NCI-H2227 treated with DMSO at 0.1 percent for 48 hours (cell line): ENCODE results near the gene UBE4B.

Experiments used
- DNase-seq: peaks from one replicate; lab custom pipeline; 2025; lab: John Stamatoyannopoulos, UW

UBE4B gene

DNA sequence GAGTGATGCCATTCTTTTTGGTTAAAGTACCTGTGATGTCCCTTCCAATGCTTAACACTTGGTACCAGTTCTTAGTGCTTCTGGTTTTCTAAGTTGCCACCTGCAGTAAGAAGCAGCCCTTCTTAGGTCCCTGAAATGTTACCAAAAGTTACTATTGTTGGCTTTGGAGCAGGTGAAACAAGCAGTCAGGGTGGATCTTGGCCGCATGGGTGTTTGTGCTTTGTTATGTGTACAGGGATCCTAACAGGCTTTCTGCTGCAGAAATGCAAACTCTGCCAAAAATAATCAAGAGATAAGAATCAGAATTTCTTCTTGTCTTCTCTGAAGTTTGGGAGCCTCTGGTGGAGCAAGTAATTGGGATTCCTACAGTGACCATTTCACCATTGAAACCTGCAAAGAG is 84.4 kb downstream of the UBE4B start:
- no peak for DNase-seq

DNA sequence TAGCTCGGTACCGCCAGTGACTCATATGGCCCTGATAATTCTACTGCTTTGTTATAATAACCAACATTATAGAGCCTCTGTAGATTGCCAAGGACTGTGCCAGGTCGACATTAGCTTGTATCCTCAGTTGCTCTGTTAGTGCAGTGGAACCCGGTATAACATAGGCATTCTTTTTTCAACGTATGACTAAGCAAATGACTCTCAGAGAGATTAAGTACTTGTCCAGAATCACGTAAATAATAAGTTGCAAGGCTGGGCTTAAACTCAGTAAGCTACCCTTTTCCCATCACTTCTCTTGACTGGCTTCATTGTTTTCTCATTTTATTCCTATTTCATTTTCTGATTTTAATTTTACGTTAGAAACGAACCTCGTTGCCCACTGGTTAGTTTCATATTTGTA is 85.1 kb downstream of the UBE4B start:
- DNase-seq = no peak

DNA sequence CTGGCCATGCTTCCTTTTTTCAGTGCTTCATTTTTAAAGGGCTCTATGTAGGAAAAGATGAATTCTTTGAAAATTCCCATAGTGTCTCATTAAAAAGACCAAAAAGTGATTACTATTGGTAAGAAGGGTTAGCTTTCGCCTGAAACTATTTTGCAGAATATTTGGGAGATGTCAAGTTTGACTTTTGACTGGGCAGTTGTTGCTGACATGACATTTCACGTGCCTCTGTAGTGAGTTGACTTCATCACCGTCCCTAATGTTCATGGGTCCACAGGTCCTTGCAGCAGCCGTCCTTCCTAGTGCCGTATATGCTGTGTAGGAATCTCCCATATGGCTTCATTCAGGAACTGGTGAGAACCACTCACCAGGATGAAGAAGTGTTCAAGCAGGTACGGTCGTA is 88.9 kb downstream of the UBE4B start:
- DNase-seq = no peak

DNA sequence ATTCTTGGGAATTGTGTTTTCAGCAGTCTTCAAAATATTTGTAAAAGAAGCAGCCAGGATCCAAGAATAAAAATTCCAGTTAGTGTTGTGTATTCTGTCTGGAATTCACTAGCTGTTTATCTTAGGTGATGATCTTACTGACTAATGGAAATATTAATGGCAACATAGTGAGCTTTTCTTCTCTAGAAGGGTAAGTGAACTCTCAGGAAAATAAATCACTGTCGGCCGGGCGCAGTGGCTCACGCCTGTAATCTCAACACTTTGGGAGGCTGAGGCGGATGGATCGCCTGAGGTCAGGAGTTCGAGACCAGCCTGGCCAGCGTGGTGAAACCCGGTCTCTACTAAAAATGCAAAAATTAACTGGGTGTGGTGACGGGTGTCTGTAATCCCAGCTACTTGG is 90.2 kb downstream of the UBE4B start:
- no peak for DNase-seq

DNA sequence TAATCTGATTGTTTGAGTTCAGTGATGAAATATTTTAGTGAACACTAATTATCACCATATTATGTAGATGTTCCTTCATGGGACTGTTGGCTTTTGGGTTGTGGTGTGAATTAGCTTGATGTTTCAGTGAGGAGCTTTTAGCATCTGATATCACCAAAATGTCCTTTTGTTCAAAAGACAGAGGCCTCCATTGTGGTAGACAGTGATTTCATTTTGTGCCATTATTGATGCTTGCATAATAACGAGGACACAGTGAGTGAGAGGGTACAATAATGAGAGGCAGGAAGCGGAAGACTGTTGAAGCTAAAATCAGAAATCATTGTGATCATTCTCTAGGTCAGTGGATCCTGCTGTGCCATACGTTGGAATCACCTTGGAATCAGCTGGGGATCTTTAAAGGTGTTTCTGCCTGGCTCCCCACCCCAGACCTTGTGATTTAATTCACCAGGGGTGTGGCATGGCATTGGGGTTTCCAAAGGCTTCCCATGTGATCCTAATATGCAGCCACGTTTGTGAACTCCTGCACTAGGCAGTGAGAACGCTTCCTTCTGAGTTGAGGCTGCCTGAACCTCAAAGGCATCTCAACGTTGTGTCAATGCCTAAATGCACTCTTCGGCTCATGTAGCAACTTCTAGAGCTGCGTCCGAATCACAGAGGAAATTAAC is 95.5 kb downstream of the UBE4B start:
- DNase-seq = no peak

DNA sequence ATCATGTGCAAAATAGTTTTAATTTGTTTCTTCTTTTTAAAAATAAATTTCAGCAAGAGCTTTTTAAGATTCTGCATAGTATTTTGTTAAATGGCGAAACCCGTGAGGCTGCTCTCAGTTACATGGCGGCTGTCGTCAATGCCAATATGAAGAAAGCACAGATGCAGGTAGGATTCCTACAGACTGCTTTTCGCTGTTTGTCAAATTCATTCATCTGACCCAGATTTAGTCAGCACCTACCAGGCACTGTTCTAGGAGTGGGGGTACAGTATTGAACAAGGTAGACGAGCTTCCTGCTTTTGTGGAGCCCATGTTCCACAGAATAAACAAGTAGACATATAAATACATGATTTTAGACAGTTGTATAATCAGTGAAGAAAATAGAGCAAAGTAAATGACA is 99.6 kb downstream of the UBE4B start:
- no peak for DNase-seq

DNA sequence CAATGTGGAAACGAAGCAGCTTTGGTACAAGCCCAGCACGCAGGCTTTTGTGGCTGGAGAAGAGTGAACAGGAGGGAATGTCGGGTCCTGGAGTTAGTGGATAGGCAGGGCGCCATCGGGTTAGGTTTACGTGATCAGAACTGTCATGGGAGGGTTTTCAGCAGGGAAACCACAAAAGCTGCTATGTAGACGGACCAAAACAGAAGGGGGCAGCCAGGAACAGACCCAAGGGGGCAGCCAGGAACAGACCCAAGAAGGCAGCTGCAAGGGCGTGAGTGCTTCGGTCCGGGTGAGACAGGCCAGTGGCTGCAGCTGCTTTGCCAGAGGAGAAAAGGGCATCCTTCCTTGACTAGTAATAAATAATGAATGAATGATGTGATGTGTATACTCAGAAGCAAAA is 100.1 kb downstream of the UBE4B start:
- DNase-seq = no peak

DNA sequence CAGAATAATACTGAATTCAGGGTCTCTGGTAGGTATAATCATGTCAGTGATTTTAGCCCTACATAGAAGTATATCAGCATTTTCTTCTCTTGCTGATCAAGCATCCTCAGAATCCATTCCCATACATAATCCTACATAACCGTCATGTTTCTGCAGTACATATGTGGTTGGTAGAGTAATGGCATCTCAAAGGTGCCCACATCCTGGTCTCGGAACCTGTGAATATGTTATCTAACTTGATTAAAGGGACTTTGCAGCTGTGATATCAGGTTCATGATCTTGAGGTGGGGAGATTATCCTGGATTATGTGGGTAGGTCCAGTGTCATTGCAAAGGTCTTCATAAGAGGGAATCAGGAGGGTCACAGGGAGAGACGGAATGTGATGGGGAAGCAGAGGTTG is 108.2 kb downstream of the UBE4B start:
- no peak for DNase-seq

DNA sequence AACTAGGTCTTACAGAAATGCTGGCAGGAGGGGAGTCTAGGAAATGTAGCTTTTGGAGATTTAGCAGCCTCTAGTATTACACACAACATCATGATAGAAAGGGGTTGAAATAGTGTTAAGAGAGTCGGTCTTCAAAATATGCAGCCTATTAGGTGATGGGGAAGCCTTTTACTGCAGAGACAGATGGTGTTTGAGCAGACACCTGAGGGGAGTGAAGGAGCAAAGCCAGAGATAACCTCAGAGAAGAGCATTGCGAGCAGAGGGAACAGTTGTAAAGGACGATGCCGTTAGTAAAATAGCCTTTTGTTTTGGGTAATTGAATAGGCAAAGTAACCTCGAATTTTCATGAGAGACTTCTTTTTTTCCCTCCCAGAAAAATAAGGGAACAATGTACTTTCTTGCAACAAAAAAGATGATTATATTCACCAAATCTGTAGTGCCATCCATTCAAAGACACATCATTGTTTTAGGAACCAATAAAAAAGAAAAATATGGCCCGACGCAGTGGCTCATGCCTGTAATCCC is 111.3 kb downstream of the UBE4B start:
- DNase-seq = no peak

DNA sequence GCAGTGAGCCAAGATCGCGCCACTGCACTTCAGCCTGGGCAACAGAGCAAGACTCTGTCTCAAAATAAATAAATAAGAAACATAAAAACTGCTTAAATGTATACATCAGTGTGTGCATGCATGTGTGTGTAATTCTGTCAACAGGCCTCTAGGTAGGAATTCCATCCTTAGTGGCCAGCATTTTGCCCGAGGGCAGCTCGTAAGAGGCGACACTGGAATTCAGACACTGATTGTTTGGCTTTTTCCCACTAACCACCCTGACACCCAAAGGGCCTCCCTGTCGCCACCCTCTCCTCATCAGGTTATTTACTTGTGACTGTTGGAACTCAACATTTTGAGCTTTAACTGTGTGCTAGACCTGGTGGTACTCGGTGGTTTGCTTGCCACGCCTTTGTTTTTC is 113.6 kb downstream of the UBE4B start:
- no peak for DNase-seq

DNA sequence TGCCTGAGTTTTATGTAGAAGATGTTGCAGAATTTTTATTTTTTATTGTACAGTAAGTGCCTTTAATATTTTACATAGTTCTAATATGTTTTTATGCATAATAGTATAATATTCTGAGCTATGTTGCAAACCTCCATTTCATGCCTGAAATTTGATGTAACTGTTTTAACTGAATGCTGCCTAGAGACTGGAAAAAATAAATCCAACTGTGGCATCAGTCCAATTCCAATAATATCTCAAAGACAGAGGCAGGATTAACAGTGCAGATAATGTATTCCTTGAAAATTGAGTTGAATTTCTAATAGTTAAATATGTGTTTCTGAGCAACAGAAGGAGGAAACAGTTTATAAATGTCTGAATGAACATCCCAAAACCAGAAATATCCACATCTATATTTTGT is 116.5 kb downstream of the UBE4B start:
- DNase-seq = no peak

DNA sequence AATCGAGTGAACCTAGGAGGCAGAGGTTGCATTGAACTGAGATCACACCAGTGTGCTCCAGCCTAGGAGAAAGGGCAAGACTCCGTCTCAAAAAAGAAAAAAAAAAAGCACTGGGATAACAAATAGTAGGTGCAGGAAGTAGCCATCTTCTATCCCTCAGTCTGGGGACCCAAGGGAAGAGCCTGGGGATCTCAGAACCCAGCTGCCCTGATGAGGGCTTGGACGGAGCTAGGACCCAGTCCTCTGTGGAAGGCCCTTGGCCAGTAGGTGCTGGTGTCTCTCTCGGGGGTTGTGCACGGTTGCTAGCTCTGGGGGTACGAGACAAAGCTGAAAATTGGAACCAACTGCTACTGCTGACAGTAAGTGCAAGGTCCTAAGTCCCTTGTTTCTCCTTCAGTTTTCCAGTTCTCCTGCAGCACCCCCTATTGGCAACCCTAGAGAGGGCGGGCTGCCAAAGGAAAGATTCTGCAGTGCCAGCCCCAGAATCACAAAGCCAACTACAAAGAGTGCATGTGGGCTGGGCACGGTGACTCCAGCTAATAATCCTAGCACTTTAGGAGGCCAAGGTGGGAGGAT is 120.0 kb downstream of the UBE4B start:
- DNase-seq = no peak

DNA sequence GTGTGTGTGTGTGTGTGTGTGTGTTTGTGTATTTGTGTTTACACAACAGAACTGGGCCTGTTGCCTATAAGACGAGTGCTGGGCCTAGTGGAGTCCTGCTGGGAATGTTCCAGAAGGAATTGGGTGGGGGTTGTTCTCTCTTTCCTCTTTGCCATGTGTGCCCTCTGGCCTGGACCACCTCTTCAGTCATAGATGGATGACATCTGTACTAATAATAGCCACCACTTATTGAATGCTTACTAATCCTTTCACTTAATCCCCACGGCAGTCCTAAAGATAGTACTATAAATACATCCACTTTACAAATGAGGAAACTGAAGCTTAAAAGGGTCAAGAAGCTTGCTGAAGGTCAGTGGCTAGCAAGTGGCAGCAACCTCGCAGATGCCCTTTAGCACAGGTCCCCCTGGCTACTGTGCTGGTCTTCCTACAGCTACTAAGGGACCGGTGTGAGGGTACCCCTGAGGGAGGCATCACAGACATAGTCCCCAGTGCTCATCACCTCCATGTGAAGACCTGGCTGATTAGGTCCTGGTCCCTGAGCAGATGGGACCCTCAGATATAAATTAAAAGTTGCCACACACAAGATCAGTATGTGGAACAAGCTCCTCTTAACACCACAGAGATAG is 122.4 kb downstream of the UBE4B start:
- DNase-seq = peak; percentile 12

DNA sequence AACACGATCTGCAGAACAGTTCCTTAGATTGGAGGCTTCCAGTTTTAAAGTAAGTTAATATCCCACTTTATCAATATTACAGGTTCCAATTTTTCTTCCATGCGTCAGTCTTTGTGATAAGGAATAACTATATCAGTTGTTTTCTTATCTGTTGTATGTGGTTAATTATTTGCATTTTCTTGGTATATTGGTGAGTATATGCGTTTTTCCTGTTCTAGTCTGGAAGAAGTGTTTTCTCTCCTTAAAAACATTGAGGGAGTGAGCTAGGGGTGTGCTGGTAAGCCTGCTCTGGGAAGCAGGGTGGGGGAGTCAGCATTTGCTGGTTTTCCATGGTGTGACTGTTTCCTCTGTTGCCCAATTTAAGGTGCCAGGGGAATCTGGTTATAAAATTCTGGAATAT is 127.4 kb downstream of the UBE4B start:
- no peak for DNase-seq

DNA sequence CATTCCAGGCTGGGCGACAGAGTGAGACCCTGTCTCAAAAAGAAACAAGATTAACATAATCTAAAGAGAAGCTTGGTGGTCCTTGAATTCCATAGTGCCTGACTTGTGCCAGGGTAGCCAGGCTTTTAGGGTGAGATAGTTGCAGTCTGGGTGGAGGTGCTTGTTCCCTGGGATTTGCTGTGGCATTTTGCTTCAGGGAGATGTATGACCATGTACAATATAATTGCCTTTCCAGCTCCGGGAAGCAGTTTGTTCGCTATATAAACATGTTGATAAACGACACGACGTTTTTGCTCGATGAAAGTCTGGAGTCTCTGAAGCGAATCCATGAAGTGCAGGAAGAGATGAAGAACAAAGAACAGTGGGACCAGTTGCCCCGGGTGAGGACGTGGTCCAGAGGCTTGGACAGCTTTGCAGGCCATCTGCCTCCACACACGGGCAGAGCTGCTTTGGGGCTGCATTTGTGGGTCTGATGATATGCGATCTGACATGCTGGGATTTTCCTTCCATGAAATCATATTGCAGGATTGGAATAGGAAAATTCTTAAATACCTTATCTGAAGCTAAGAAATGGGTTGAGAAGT is 128.2 kb downstream of the UBE4B start:
- no peak for DNase-seq

DNA sequence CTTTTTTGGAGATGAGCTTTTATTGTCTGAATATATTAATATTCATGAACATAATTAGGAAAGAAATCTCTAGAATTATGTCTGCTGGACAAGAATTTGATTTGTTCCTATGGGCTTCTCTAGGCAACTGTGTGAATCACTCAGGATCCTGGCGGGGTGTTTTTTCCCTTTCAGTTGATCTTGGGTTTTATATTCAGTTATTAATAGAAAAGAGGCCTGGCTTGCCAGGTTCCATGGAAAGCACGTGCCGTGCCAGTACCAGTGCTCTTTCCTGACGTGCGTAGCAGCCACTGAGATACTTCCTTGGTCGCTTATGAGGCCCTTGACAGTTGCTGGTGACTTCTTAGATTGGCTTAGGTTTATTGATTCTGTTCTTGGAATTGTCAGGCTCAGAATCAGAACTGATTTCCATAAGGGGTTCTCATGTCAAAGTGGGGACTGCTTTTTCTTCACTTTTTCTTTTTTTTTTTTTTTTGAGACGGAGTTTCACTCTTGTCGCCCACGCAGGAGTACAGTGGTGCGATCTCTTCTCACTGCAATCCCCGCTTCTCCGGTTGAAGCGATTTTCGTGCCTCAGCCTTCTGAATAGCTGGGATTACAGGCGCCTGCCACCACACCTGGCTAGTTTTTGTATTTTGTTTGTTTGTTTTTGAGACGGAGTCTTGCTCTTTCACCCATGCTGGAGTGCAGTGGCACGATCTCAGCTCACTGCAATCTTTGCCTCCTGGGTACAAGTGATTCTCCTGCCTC is 129.0 kb downstream of the UBE4B start:
- no peak for DNase-seq

DNA sequence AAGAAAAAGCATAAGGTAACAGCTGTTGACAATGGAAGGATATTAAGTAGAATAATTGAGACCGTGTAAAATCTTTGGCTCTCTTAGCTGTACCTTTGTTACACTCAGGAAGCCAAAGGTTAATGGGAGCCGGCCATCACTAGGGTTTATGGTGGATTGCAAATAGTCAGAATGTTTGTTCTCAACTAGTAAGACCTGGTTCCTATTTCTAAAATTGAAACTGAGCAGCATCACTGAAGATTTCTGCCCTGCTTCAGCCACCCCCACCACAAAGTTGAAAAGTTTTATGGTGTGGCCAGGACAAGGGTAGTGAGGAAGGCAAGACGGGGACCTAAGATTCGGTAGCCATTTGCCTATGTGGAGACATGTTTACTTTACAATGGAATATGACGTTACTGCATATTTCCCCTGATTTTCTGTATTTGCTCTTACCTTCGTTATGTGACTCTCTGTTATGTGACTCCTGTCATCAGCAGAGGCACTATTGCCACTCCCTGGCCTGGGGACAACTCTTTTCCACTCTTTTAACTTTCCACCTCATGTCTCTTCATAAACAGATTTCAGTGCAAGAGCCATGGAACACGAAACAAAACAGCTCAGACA is 136.3 kb downstream of the UBE4B start:
- DNase-seq = no peak

DNA sequence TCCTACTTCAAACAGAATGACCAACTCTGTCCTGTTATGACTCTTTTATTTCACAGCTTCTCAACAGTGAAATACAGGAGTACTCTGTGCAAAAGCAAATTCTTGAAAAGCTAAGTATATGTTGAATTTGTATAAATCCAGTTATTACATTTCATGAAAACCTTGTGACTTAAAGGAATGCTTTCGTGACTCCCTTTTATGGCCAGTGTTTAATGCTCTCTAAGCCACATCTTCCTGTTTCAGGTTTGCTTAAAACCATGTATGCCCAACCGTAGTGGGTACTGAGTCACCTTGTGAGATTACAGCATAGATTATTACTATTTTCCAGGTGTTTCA is 137.4 kb downstream of the UBE4B start:
- no peak for DNase-seq

DNA sequence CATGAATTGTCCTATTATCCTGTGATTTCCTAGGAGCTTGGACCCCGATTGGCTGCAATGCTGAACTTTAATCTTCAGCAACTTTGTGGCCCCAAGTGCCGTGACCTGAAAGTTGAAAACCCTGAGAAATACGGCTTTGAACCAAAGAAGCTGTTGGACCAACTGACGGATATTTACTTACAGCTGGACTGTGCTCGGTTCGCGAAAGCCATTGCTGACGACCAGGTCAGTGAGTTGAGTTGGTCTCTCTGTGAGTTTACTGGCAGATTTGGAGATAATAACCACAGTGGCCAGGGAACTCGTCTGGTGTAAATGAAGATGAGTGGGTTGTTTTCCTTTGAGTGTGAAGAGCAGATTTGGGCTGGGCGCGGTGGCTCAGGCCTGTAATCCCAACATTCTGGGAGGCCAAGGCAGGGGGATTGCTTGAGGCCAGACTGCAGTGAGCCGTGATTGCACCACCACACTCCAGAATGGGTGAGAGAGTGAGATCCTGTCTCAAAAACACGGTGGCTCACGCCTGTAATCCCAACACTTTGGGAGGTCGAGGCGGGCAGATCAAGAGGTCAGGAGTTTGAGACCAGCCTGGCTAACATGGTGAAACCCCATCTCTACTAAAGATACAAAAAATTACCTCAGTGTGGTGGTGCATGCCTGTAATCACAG is 138.5 kb downstream of the UBE4B start:
- no peak for DNase-seq

DNA sequence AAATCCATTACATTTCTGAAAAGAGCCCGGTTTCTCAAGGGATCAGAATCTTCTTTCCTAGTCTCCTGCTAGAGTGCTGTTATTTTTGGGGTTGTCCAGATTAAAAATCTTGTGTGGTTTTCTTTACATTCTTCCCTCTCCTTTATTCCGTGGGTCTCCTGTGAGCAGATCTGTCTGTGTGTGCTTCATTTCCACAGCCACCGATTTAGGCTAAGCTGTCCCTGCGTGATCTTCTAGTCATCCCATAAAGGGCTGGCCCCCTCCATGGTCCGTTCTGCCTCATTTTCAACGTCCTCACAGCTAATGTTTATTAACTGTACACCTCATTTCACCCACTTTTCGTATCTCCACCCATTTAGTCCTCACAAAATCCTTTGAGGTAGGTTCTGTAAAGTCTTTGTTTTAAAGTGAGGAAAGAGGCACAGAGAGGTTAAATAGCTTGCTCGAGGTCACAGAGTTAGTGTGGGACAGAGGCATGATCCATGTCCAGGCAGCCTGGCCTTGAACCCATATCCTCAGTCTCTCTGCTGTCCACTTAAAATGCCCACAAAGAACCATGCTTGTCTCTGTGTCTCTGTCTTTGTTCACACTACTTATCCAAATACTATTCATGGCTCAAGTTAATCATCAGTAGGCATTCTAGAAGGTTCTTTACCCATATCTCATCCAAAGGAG is 139.4 kb downstream of the UBE4B start:
- no peak for DNase-seq

DNA sequence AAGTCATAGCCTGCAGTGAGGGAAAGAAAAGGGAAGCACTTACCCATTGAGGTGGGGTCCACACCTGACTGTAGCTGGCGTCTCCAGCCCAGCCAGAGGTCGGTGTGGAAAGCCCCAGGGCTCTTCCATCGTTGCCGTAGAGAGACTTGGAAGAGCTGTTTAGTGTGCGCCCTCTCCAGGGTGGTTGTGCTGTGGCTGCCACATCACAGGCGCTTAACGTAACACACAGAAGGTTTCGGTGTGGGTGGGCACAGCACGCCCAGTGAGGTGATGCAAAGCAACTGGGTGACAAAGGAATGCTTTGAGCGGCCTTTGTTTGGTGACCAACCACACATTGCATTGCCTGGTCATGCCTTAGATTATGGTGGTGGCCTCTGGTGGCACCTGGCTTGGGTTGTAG is 140.8 kb downstream of the UBE4B start:
- DNase-seq = no peak
